ENCODE data around the gene CSRNP2.
A peak's percentile ranks its signal among the peaks of the same experiment; 100 is the strongest.
"Not testable (repeated sequence)": the region's sequence is repeated elsewhere in the genome, so short reads cannot be mapped to it uniquely, and the experiment has no call there.

Gene CSRNP2

DNA sequence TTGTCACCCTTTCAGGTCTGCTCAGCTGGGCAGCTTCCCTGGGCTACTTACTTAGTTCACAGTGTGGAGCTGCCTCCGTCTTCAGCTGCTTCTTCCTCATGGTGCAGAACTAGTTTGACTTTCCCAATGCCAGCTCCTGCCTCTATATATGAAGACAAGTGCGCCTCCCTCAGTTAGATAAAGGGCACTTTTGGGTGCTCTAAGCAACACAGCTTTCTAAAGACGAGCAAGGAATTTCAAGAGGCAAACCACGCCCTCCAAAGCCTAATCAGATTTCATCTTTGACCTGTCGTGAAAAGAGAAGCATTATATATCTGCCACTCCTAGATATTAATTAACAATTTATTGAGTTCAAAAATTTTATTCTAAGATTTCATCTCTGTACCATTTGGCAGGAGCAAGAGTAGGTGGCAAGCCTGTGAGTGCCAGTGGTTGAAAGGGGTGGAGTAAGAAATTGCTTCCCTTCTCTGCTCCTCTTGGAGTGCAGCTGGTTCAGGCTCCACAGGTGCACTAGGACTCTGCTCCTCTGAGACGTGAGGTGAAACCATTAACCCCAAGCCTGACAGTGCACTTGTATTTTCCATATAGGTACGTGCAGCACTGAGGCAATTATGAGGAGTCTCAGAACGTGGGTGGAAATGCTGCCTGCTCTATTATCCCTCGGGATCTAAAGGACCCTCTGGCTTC is 55.1 kb downstream of the CSRNP2 start:
- TF ChIP-seq POLR2A (IDR thresholded peaks at IDR 0.05; ENCODE audit: low read length) (no peak), GATA1 (IDR thresholded peaks at IDR 0.05; ENCODE audit: low read depth, low read length) (no peak)
- DNase-seq, result peak; percentile 79 to 84

DNA sequence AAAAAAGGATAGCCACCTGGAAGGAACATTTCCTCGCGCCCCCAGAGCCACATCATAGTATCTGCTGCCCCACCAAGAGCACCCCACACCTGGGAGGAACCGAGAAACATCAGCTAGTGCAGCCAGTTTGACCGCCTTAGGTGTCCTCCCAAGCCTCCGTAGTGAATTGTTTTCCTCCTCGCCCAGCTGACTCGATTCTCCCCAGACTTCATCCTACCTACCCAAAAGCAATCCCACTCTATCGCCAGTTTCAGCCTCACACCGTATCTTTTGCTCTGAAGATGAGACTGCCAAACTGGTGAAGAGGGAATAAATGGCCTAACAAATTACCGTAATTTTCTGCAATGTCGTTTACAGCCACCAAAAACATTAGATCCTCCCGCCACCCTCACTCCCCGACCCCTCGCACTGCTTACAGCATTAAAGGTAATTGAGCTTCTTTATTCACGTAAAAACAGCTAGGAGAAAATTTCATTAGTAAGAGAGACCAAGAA is 56.0 kb downstream of the CSRNP2 start:
- TF ChIP-seq GATA1 (IDR thresholded peaks at IDR 0.05; ENCODE audit: low read depth, low read length) (no peak), POLR2A (IDR thresholded peaks at IDR 0.05; ENCODE audit: low read length) (no peak)
- DNase-seq, result no peak

DNA sequence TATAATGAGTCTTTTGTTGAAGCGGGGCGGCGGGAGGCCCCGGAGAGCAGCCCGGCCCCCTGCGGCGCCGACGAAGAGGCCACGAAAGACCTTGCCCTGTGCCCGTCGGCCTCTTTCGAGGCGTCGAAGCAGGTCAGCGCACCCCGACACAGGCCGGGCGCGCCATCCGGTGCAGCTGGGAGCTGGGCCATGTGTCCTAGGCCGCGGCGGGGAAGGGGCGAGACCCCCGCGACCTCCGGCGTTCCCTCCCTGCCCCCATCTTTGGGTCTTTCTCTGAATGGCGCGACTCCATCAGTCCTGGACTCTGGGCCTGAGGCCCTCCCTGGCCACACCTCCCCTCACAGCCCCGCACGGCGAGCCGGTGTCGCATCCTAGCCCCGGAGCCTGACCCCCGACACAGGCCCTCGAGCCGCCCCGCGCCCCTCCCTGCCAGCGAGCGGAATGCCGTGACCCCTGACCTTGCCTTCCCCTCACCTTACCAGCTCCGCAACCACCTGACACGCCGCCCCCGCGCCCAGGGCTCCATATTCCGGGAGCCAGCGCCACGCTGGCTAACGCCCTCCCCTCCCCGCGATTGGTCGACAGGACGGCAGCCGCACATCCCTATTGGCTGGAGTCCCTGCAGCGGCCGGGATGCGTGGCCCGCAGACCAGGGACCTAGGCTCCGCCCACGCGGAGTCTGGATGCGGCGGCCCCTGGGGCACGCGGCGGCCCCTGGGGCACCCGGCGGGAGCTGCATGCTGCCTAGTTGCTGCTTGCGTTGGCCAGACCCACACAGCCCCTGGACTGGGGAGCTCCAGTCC is 57.4 kb downstream of the CSRNP2 start, which contains the start of gene SLC11A2:
TSS of gene SLC11A2 (minus strand) at position 549 of the 803 bp plus-strand sequence. CDS start 15,656 bp downstream, outside the sequence.
- no peak for TF ChIP-seq GATA1 (IDR thresholded peaks at IDR 0.05; ENCODE audit: low read depth, low read length)
- peak; percentile 88 for TF ChIP-seq POLR2A (IDR thresholded peaks at IDR 0.05; ENCODE audit: low read length)
- DNase-seq, result peak; percentile 97

DNA sequence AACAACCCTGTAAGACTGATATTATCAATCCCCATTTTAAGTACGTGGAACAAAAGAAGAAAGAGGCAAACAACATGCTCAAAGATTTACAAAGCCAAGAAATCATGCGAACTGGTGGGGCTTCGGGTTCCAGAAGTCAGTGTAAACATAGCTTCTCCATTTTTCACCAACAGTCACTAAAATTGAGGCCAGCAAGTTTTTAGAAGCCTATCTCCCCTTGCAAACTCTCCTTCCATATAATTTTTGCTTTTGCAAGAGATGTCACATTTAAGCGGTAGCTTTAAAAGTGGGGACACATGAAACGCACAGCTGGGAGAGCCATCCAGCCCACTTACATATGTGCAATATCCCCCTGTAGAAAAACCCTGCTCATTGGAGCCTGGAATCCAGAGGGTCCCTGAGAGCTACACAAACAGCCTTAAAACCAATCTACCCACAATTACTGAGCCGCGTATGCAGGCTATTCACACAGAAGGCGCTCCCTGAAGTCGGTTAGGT is 58.0 kb downstream of the CSRNP2 start:
- DNase-seq, result peak in 1 of 2 experiments; percentile 69
- TF ChIP-seq GATA1 (IDR thresholded peaks at IDR 0.05; ENCODE audit: low read depth, low read length) (no peak), POLR2A (IDR thresholded peaks at IDR 0.05; ENCODE audit: low read length) (no peak)

DNA sequence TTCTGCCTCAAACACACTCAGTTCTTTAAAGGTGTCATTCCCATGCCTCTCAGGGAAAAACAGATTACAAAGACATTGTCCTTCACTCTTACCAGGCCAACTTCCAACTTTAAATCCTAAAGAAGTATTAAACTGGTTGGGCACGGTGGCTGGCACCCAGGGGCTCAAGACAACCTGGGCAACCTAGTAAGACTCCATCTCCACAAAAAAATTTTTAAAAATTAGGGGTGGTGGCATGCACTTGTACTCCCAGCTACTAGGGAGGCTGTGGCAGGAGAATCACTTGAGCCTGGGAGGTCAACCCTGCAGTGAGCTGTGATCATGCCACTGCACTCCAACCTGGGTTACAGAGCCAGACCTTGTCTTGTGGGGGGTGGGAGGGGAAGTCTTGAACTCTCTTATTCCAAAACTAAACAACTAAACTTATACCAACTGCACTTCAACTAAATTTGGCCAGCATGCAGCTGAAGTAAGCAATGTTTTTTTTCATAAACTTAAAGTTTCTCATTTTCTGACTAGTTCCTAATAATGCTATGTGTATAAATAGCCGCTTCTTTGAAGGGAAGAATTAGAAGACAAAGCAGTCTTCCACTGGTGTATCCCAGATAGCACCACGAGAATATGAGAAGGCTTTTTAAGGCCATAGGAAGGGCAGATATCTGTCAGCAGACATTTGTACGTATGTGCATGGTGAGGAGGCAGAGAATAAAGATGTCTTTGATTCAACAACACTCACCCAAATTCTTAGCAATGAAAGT is 59.6 kb downstream of the CSRNP2 start:
- DNase-seq, result peak; percentile 36 to 49
- TF ChIP-seq GATA1 (IDR thresholded peaks at IDR 0.05; ENCODE audit: low read depth, low read length) (no peak), POLR2A (IDR thresholded peaks at IDR 0.05; ENCODE audit: low read length) (no peak)

DNA sequence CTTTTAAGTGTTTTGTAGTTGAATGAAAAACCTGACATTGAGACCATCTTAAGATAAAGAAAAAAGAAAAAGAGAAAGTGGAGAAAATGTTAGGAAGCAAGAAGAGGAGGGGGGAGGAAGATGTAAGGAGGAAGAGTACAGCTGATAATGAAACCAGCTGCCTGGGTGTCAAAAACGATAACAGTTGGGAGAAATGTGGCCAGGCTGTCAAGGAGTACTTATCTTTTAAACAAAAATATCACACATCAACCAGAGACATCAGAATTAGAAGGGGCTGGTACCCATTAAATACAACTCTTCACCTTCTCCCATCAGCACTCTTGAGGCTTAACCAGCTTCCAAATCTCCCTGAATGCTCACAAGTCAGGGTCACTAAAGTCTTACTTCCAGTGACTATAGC is 61.7 kb downstream of the CSRNP2 start:
- peak; percentile 74 for TF ChIP-seq POLR2A (IDR thresholded peaks at IDR 0.05; ENCODE audit: low read length)
- no peak for TF ChIP-seq GATA1 (IDR thresholded peaks at IDR 0.05; ENCODE audit: low read depth, low read length)
- DNase-seq, result peak; percentile 89 to 94

DNA sequence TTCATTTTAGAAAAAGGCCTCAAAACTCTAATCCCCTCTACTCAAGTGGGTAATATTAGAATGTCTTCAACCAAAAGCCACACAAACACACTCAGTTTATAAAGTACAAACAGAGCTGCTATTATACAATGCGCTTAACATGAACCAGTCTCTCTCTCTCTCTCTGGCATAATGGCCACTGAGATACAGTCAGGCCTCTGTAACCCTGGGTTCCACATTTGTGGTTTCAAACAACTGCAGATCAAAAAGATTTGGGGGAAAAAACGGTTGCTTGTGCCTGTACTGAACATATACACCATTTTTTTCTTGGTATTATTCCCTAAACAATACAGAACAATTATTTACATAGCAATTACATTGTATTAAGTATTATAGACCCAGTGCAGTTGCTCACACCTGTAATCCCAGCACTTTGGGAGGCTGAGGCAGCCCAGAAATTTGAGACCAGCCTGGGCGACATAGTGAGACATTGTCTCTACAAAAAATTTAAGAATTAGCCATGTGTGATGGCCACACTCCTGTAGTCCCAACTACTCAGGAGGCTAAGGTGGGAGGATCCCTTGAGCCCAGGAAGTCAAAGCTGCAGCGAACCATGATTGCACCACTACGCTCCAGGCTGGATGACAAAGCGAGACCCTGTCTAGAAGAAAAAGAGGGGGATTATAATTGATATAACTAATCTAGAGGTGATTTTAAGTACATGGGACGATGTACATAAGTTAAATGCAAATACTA is 62.8 kb downstream of the CSRNP2 start:
- peak; percentile 62 to 82 for DNase-seq
- TF ChIP-seq POLR2A (IDR thresholded peaks at IDR 0.05; ENCODE audit: low read length), result peak; percentile 26
- no peak for TF ChIP-seq GATA1 (IDR thresholded peaks at IDR 0.05; ENCODE audit: low read depth, low read length)

DNA sequence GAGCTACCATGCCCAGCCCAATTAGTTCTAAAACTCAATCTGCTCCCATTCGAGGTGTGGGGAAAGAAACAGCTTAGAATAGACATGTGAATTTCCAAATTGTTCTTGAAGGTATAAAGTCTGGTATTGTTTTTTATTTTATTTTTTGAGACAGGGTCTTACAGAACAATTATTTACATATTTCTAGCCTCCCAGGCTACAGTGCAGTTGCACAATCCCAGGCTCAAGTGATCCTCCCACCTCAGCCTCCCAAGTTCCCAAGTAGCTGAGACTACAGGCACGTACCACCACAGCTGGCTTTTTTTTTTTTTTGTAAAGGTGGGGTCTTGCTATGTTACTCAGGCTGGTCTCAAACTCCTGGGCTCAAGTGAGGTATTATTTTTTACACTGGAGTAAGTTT is 63.5 kb downstream of the CSRNP2 start:
- TF ChIP-seq POLR2A (IDR thresholded peaks at IDR 0.05; ENCODE audit: low read length), result no peak
- no peak for TF ChIP-seq GATA1 (IDR thresholded peaks at IDR 0.05; ENCODE audit: low read depth, low read length)
- DNase-seq, result peak; percentile 26 to 46

DNA sequence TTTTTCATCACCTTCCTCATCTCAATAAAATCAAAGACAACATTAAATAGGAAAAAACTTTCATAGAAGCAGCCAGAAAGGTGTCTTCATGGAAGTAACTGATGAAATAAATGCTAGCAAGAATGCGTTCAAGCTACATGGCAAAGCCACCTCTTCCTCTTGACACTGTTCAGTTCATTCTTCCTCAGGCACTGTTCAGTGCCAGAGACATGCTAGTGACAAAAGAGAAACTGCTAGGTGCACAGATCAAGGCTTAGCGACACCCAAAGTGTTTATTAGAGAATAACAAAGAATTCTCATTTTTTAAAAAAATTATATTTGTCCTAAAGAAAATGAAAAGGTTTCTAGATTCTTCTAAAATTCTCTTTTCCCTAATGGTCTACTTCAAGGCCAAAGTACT is 64.4 kb downstream of the CSRNP2 start:
- peak; percentile 15 to 34 for DNase-seq
- TF ChIP-seq GATA1 (IDR thresholded peaks at IDR 0.05; ENCODE audit: low read depth, low read length), result no peak
- TF ChIP-seq POLR2A (IDR thresholded peaks at IDR 0.05; ENCODE audit: low read length), result no peak

DNA sequence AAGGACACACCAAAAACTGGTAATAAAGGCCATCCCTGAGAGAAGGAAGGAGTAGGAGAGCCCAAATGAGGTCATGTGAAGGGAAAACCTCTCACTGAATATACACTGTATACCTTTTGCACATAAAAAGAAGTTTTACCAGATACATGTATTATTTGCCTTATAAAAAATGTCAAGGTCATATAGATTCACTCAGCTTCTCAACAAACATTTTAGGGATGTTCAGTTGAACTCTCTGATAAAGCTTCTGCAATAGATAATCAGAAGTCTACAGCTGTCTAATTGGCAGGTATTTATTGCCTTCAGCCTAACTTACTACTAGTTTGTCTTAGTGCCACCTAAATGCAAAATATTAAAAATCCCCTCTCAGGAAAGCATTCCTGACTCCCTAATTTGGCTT is 65.9 kb downstream of the CSRNP2 start:
- DNase-seq, result peak; percentile 69 to 81
- TF ChIP-seq GATA1 (IDR thresholded peaks at IDR 0.05; ENCODE audit: low read depth, low read length) (no peak), POLR2A (IDR thresholded peaks at IDR 0.05; ENCODE audit: low read length) (no peak)

DNA sequence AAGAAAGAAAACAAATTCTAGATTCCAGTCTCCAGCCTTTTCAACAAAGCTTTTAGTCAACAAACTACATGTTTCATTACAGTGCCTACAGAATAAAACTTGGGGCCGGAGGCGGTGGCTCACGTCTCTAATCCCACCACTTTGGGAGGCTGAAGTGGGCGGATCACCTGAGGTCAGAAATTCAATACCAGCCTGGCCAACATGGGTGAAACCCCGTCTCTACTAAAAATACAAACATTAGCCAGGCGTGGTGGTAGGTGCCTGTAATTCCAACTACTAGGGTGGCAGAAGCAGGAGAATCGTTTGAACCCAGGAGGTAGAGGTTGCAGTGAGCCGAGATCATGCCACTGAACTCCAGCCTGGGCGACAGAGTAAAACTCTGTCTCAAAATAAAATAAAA is 68.9 kb downstream of the CSRNP2 start:
- DNase-seq, result not testable (repeated sequence)

DNA sequence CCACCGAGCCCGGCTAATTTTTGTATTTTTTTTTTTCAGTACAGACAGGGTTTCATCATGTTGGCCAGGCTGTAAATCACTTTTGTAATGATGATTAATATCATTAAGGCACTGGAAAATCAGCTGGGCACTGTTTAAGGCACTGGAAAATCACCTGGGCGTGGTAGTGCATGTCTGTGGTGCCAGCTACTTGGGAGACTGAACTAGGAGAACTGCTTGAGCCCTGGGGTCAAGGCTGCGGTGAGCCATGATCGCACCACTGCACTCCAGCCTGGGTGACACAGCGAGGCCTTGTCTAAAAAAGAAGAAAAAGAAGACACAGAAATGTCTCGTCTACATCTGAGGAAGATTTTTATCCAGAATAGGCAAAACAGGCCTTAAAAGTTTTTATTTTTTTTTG is 70.0 kb downstream of the CSRNP2 start:
- TF ChIP-seq POLR2A (IDR thresholded peaks at IDR 0.05; ENCODE audit: low read length) (no peak), GATA1 (IDR thresholded peaks at IDR 0.05; ENCODE audit: low read depth, low read length) (no peak)

DNA sequence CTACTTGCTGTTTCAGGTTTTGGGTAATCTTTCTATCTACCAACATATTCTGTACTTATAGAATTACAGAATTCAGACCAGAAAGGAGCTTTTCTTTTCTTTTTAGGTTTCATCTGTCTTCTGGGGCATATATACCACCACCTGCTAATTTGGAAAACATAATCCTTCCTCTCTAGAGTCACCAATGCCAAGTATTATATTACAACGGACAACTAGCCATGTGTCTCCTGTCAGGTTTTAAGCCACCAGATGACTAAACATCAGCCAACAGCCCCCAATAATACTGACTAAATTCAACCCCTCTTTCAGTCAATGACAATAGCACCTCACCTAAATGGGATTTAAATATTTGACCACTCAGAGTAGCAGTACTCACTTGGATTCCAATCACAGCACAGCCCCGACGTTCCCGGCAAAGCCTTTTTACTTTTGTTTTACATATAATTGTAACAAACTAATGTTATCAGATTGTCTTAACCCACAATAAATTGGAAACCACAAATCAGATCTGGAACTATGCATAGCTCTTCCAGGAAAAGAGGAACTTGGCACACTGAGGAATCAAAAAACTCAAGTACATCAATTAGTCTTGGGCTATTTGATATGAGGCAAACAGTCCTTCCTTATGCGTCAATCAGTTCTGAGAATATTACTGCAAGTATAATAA is 70.7 kb downstream of the CSRNP2 start:
- no peak for DNase-seq
- no peak for TF ChIP-seq POLR2A (IDR thresholded peaks at IDR 0.05; ENCODE audit: low read length)
- no peak for TF ChIP-seq GATA1 (IDR thresholded peaks at IDR 0.05; ENCODE audit: low read depth, low read length)

More for the DNA sequence above, 70.0 kb downstream of the CSRNP2 start:
- no peak for DNase-seq

Data from erythroblast (primary cell).